Gastrocnemius medialis (tissue), 4 donors: Measurements from ENCODE around the gene CDK17. TPM values are rescaled to one million over a fixed set of nuclear protein-coding genes. Genes with fewer than 3 reads are reported as not detected.
"Not testable (repeated sequence)": the region's sequence is repeated elsewhere in the genome, so short reads cannot be mapped to it uniquely, and the experiment has no call there.

Experiments
- ATAC-seq, 2 donors: fragments of 150-250 bp; one replicate each; pipeline ENCODE4 v1.9.1; 2016
- DNase-seq, 2 donors: peaks; one replicate each; pipeline ENCODE4 v3.0.0-alpha.2; 2019
- H3K27ac ChIP-seq, 4 donors: fragments of 200-600 bp; sonication (generic); 1 replicate in 1 of 4; 2 replicates in 3 of 4; pipeline ENCODE4 v1.5.1; 2016 to 2018; ENCODE audit warnings: mild to moderate bottlenecking in 2 of 4, moderate library complexity in 1 of 4
- H3K27me3 ChIP-seq, 3 donors: fragments of 200-600 bp; sonication (generic) in 2 of 3; 1 replicate in 1 of 3; 2 replicates in 2 of 3; pipeline versions ENCODE4 v1.5.1 to v1.6.0; 2016 to 2019; ENCODE audit warnings: mild to moderate bottlenecking in 1 of 3, moderate library complexity in 1 of 3
- H3K36me3 ChIP-seq, 2 donors: fragments of 200-600 bp; sonication (generic) in 1 of 2; one replicate each; pipeline ENCODE4 v1.5.1; 2017 to 2018
- H3K4me1 ChIP-seq, 2 donors: fragments of 200-600 bp; sonication (generic) in 1 of 2; one replicate each; pipeline ENCODE4 v1.5.1; 2016 to 2017; ENCODE audit warnings: mild to moderate bottlenecking in 2 of 2
- H3K4me3 ChIP-seq, 4 donors: fragments of 200-600 bp; sonication (generic) in 3 of 4; 1 replicate in 1 of 4; 2 replicates in 3 of 4; pipeline ENCODE4 v1.5.1; 2016 to 2019; ENCODE audit warnings: mild to moderate bottlenecking in 2 of 4
- H3K9me3 ChIP-seq, 3 donors: fragments of 200-600 bp; sonication (generic) in 2 of 3; 1 replicate in 1 of 3; 2 replicates in 2 of 3; pipeline ENCODE4 v1.5.1; 2016 to 2019
- CTCF ChIP-seq, 5 experiments: fragments of 450-650 bp in 3 of 5; fragments of 200-600 bp in 2 of 5; sonication (generic) in 2 of 5; IDR thresholded peaks in 4 of 5; conservative IDR thresholded peaks in 1 of 5; 1 replicate in 4 of 5; 2 replicates in 1 of 5; pipeline ENCODE4 v1.5.1; 2016 to 2019; ENCODE audit warnings: antibody characterized with exemption in 5 of 5, mild to moderate bottlenecking in 3 of 5, moderate library complexity in 3 of 5
- POLR2A ChIP-seq, 2 donors: fragments of 450-650 bp; IDR thresholded peaks; one replicate each; pipeline ENCODE4 v1.6.1; 2017; ENCODE audit warnings: antibody characterized with exemption in 2 of 2, mild to moderate bottlenecking in 2 of 2, moderate library complexity in 2 of 2
- in situ Hi-C, 4 donors: fragments of 200-750 bp; cut with MboI; loops; one replicate each; pipeline versions ENCODE4 v1.15.0 to v1.8.0; 2017; ENCODE audit warnings: low sequenced_read_pairs in 4 of 4
- intact Hi-C: fragments of 100-400 bp; cut with DNase I; formaldehyde crosslinking; loops from one replicate; pipeline ENCODE4 v1.15.1; 2023; ENCODE audit warnings: low total_unique reads
- total RNA-seq, 4 donors: library from RNA; depleted of rRNA; stranded (reverse); fragments of >200 nt; gene quantifications; one replicate each; pipeline versions ENCODE4 v1.1.0 to v1.2.3, GENCODE V29; 2016

CDK17 gene
- total RNA-seq, 4 donors from 2014 or later: 10.9 to 25.1 (median 20.9) TPM

DNA sequence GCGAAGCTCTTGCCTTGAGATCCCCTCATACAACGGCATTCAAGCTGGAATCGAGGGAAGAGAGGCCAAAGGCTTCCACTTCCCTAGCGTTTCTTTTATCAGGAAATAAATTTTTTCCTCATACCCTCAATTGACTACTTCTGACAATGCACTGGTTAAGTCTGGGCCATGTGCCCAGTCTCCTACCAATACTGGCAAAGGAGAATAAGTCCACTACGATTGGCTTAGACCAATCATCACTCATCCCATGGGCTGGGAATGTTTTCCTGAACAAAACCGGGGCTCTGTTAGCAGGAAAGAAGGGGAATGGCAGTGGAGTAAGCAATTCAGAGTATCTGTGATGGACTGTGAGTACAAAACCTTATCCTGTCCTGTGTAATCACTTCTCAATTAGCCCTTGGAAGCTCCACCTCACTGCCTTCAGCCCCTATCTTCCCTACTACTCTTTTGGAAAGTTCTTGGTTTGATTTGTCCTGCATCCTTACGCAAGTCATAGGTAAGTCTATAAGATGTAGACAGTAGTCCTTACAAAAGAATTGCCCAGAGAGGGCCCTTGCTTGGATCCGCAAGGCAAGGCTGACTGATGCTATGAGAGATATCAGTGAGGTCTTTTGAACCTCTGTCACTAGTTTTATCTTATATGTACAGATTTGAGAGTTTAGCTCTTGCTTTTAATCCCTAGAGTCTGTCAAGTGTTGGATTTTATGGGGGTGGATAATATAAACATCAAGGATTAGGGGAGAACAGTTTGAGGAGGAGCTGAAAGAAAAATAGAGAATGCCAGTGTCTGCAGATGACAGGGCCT, 36.3 kb upstream of the CDK17 start:
- Histone ChIP-seq H3K36me3 (no peaks in the 10 kb centered on the region), H3K4me1 (no peaks in the 10 kb centered on the region), H3K9me3 (no peaks in the 10 kb centered on the region), H3K27me3 (no peaks in the 10 kb centered on the region), H3K27ac (no peak overlapping the region), H3K4me3 (no peak overlapping the region)
- DNase-seq (no peak), ATAC-seq (no peak)
- intact Hi-C loops: no loop called here
- in situ Hi-C loops: no loop called here
- TF ChIP-seq CTCF (IDR thresholded peaks at IDR 0.05 in 4 of 5, conservative IDR thresholded peaks at IDR 0.05 in 1 of 5) (no peak), POLR2A (IDR thresholded peaks at IDR 0.05) (no peak)

GRCh38 chr12:96434107-96434506, 33.9 kb upstream of the CDK17 start:
- H3K36me3 ChIP-seq: no peaks in the 10 kb centered on the region
- H3K9me3 ChIP-seq: no peaks in the 10 kb centered on the region
- in situ Hi-C loops: no loop called here
- H3K4me1 ChIP-seq: no peaks in the 10 kb centered on the region
- DNase-seq (no peak), ATAC-seq (no peak)
- intact Hi-C loops: no loop called here
- no peak overlapping the region for H3K4me3 ChIP-seq
- no peak for TF ChIP-seq CTCF (IDR thresholded peaks at IDR 0.05 in 4 of 5, conservative IDR thresholded peaks at IDR 0.05 in 1 of 5)
- no peak for TF ChIP-seq POLR2A (IDR thresholded peaks at IDR 0.05)
- no peaks in the 10 kb centered on the region for H3K27me3 ChIP-seq
- H3K27ac ChIP-seq: no peak overlapping the region

- H3K27me3 ChIP-seq, intact Hi-C loops, in situ Hi-C loops, DNase-seq, H3K36me3 ChIP-seq, H3K9me3 ChIP-seq, ATAC-seq, H3K4me1 ChIP-seq, H3K4me3 ChIP-seq, H3K27ac ChIP-seq: not testable (repeated sequence)
Observed at GRCh38 chr12:96432496-96433321, 32.5 kb upstream of the CDK17 start.

- no peak for TF ChIP-seq CTCF (IDR thresholded peaks at IDR 0.05 in 4 of 5, conservative IDR thresholded peaks at IDR 0.05 in 1 of 5)
- DNase-seq: no peak
- no peaks in the 10 kb centered on the region for H3K27me3 ChIP-seq
- intact Hi-C loops (no loop called here), in situ Hi-C loops (no loop called here)
- no peaks in the 10 kb centered on the region for H3K9me3 ChIP-seq
- no peak overlapping the region for H3K27ac ChIP-seq
- H3K36me3 ChIP-seq: no peaks in the 10 kb centered on the region
- H3K4me1 ChIP-seq: peaks cover 0 to 6% of the 10 kb centered on the region in 2 donors
- no peak overlapping the region for H3K4me3 ChIP-seq
- no peak for ATAC-seq
Observed at GRCh38 chr12:96431067-96431466, 30.8 kb upstream of the CDK17 start.

- DNase-seq: peak; percentile 30 to 61
- in situ Hi-C loops: no loop called here
- intact Hi-C loops: no loop called here
- no peaks in the 10 kb centered on the region for H3K36me3 ChIP-seq
- no peaks in the 10 kb centered on the region for H3K27me3 ChIP-seq
- ATAC-seq: peak; percentile 82 to 92
- TF ChIP-seq POLR2A (IDR thresholded peaks at IDR 0.05) (peak; percentile 35 to 58), CTCF (IDR thresholded peaks at IDR 0.05 in 4 of 5, conservative IDR thresholded peaks at IDR 0.05 in 1 of 5) (no peak)
- H3K27ac ChIP-seq: peak overlapping the region; percentile 33 to 77 (median 72)
- H3K4me3 ChIP-seq: no peak overlapping the region
- peaks cover 0 to 6% of the 10 kb centered on the region in 2 donors for H3K4me1 ChIP-seq
- H3K9me3 ChIP-seq: no peaks in the 10 kb centered on the region
Observed at GRCh38 chr12:96427269-96427729, 27.1 kb upstream of the CDK17 start.
